ENCODE measurements around the gene NEK7.

Gene NEK7

DNA sequence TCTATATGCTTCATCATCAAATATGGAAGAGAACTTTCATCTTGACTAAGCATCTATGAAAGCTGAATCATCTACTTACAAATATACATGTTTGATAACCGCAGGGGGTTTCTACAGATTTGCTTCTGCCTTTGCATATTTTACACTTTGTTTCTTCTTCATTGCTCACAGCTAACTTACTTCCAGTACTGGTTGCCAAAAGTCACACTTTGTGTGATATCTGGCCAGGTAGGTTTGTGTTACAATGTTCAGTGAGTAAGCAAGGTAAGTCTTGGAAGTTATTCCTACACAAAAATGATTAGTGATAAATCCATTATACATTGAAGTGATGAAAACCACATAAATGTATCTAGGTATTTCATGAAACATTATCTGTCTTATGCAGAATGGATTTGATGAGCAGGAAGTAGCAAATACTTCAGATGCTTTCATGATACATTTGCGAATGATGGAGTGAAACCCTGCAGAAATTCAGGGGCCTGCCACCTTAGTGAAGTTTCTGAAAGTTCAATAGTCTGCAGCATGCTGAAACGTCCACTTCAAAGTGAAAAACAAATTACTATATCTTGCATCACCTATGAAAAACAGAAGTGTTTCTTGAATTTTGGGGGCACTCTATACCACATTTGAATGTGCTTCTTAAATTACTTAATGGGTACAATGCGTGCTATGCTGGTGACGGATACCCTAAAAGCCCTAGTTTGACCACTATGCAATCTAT lies 196.3 kb downstream of the NEK7 start:
- DNase-seq = no peak

DNA sequence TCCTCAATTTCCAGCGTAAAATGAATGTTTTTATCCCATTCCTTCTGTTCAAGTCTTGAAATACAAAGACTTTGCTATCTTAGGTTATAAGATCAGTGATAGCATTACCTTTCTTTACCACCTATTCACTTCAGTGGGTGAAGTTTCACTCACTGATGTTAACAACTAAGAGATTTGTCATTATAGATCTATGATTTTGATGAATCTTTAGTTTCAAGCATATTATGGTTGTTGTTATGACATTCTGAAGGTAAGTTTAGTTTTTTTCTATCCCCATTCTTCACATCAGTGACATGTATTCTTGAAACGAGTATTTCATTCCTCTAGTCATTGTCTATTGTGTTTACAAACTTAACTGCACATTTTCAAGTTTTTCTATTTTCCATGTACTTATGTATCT lies 201.1 kb downstream of the NEK7 start:
- DNase-seq = no peak

DNA sequence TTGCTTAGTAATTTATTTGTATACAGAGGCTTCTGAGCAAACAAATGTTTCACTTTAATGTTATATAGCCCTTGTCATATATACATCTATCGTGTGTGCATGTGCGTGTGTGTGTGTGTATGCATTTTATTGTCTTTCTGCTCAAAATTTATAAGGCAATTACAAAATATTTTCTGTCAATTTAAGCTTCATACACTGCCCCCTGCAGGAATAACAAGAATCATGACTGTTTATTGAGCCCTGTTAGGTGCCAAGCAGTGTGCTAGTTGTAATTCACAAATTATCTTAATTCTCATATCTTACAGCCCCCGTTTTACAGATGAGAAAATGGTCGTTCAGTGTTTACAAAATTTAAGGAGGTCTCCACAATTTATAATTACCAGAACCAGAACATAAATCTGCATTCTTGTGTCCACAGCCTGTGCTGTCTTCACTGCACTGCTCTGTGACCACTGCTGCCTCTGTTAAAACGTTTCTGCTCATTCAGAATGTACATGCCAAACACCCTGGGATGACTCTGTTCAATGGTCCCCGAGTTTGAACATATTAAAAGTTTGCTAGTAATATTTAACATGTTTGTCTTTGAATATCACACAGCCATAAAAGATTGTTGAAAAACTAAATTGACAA lies 202.3 kb downstream of the NEK7 start:
- no peak for DNase-seq

DNA sequence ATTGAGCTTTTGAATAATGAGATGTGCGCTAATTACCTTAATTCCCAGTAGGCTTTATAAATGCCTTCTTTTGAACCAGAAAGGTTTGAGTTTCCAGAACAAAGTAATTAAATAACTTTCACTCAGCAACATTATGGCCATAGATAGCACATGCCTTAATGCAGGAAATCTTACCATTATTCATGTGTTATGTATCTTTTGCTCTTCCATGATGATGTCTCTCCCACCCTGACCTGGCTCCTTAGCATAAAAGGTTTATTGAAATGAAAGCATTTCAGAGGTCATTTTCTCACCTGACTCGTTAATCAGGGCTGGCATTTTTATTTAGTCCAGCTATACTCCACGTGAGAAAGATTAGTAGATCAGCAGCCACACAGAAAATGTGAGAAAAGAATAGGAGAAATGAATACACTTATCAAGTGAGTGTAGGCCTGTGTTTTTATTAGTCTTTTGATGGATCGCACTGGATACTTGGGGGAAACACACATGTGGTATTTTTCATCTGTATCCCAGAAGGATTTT lies 203.5 kb downstream of the NEK7 start:
- DNase-seq = no peak

DNA sequence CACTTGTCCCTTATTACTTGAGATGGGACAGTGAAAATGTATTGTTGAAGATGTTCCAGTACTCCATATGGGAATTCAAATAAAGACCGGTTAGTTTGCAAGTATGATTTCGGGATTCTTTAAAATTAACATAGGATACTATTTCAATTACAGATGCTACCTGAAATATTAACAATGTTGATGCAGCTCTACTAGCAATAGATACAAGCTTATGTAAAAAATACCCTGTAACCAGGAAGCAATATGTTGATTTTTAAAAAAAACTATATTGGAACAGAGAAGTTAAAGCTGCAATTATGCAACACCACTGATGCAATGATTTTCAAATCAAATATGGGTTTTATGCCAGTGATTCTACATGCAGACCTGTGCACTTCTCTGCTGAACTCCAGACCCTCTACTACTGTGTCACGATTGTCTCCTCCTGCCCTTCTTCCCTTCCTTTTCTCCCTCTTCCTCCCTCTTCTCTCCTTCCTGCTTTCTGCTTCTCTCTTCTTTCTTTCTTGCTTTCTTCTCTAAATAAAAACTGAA lies 204.5 kb downstream of the NEK7 start:
- no peak for DNase-seq

DNA sequence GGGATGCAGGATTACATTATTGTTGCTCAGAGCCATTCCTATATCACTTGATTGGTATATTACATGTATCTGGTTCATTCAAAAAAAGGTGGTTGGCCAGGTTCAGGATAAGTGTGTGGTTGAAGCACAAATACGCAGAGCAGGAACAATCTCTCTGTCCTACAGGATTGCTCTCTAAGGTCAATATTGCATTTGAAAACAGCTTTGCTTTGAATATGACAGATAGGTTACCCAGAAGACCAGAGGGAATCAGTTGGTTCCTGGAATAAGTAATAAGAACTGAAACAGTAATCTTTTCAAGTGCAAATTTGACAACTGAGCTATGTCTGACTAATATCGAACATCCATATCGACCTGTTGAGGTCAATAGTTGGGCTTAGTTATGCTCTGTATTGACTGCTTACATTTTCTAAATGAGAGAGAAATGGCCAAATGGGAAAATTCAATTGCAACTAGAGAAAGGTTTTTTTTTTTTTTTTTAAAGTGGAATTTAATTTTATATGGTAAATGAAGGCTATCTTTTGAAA lies 206.9 kb downstream of the NEK7 start:
- no peak for DNase-seq

DNA sequence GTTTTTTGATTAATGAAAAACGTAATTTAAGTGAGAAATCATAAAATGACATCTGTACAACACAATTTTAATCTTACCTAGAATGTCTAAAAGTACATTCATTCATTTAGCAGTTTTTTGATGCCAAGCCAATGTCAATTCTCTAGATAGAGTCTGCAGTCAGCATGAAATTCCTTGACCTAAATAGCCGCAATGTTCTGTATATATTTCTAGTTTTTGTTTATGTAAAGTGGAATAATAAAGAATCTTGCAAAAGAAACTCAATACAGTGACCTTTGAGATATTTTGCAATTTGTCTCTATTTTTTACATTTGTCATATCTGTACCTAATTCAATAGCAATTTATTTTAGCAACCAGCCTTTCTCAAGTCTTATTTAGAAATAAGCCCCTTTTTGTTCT lies 207.7 kb downstream of the NEK7 start:
- DNase-seq = no peak

DNA sequence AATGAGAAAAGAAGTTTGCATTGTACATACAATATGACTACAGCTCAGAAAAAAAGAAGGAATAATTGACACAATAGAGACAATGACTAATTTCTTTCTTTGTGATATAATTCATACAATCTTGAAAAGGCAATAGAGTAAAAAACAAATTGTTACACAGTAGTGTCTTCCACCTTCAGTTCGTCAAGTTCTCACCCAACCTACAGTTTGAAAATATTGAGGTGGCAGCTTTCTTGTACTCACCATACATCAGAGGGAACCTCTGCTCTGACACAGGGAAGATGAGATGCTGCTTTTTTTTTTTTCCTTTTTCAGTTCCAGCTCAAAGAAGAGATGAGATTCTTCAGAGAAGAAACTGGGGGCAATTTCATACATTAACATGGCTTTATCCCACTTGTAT lies 210.5 kb downstream of the NEK7 start:
- no peak for DNase-seq

DNA sequence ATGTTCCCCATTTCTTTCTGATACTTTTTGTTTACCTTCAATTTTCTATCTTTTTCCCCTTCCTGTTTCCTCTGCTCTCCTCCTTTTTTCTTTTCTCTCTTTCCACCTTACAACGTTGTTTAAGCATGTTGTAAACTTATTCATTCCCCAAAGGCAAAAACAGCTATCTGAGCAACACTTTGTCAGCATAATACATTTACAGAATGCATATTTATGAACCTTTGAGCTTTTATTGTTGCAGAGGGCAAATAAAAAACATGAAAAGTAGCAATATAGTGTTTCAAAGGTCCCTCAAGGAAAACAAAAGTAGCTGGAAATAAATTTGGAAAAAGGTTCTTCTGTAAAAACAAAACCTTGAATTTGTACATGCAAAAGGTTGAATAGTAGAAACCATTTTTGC lies 214.2 kb downstream of the NEK7 start:
- DNase-seq = no peak
